GM18507 (cell line): ENCODE measurements around the gene SLC26A4.

Experiments used
- DNase-seq: peaks from one replicate; pipeline ENCODE4 v3.0.0; 2011; ENCODE audit warnings: low read depth; ENCODE audit not compliant: insufficient read length; ENCODE audit errors: extremely low spot score
- FAIRE-seq: peaks from 2 replicates; lab custom pipeline; 2011; peaks lifted over from hg19 to GRCh38; lab: Jason Lieb, UNC

The SLC26A4 gene

DNA sequence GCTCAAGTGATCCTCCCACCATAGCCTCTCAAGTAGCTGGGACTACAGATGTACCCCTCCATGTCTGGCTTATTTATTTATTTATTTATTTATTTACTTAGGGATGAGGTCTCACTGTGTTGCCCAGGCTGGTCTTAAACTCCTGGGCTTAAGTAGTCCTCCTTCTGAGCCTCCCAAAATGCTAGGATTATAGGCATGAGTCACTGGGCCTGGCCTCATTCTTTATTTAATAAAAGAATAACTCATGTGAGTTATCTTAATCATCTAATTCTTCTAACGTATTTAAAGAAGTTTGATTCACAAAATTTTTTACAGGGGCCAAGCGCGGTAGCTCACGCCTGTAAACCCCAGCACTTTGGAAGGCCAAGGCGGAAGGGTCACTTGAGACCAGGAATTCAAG lies 8.0 kb upstream of the SLC26A4 start:
- DNase-seq (no peak), FAIRE-seq (no peak)

GRCh38 chr7:107658467-107658866 lies 2.2 kb upstream of the SLC26A4 start:
- FAIRE-seq (no peak), DNase-seq (no peak)

DNA sequence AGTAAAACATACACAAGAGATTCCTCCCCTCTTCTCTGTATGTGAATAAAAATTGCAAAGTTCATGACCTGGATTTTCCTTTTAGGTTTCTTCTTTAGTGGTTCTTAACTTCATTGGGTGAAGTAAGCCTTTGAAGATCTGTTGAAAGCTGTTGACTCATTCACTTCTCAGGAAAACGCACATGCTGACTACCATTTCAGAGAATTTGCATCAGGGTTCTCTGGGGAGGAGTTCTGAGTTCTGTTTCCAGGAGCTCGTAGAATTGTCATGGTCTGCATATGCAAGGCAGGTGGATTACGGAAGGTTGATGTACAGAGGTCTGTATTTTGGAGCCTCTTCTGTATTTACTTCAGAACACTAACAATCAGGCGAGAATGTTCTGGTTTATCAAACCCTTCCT lies 962 bp upstream of the SLC26A4 start:
- DNase-seq (no peak), FAIRE-seq (peak; percentile 38)

GRCh38 chr7:107661081-107661864 lies 645 bp downstream of the SLC26A4 start:
- no peak for FAIRE-seq
- no peak for DNase-seq

DNA sequence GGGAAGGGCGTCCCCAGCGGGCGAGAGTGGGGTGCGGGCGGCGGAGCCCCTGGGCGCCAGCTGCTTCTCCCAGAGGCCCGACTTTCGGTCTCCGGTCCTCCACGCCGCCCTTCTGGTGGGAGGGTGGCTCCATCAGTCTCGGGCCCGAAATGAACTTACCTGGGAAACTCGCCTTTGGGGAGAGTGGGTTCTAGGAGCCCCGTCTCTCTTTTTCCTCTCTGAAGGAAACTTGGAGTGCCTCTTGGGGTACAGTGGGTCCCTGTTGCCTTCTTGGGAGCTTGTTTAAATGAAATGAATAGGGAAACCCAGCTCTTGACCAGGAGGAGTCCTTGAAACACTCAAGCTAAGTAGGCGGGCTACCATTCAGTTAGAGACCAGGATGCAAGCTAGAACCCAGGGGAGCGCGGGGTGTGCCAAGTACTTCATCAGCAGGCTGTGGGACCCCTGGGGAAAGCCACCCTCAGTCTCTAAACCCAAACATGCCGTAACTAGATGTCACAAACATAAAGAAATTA lies 1.3 kb downstream of the SLC26A4 start:
- FAIRE-seq (no peak), DNase-seq (no peak)

- DNase-seq (no peak), FAIRE-seq (no peak)
Measured at GRCh38 chr7:107663196-107663595, 2.6 kb downstream of the SLC26A4 start.

DNA sequence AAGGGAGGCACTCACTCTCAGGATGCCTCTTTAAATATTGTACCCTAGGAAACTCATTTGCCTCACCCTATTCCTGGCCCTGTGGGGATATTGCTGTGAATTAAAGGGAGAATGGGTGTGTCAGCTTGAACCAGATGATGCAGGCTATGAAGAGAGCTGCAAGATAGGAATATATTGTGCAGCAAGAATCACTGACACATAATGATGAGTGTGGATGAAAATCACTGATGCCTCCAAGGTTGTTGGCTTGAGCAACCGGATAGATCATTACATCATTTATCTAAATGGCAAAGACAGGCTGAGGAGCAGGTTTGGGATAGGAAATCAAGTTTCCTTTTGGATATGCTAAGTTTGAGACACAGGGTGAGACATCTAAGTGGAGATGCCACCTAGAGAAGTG lies 6.2 kb downstream of the SLC26A4 start:
- no peak for FAIRE-seq
- no peak for DNase-seq

- no peak for DNase-seq
- FAIRE-seq, result no peak
Measured at GRCh38 chr7:107667341-107667740, 6.7 kb downstream of the SLC26A4 start.

DNA sequence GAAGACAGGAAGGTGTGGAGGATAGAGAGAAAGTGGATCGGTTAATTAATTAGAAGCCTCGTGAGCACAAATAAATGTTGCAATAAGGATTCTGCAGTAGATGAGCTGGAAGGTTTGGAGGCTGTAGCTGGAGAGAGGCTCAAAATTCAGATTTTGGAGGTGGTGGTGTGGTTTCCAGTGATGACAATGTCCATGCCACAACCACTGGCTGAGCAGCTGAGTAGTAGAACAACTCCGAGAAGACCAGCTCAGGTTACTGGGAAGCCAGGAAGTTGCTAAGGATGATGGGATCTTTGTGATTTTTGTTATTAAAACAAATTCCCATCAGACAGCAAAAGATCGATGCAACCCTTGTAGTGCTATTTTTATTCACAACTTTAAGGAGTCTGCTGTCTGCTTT lies 7.7 kb downstream of the SLC26A4 start:
- no peak for FAIRE-seq
- DNase-seq, result no peak

- no peak for FAIRE-seq
- no peak for DNase-seq
Measured at GRCh38 chr7:107672183-107672582, 11.6 kb downstream of the SLC26A4 start.

DNA sequence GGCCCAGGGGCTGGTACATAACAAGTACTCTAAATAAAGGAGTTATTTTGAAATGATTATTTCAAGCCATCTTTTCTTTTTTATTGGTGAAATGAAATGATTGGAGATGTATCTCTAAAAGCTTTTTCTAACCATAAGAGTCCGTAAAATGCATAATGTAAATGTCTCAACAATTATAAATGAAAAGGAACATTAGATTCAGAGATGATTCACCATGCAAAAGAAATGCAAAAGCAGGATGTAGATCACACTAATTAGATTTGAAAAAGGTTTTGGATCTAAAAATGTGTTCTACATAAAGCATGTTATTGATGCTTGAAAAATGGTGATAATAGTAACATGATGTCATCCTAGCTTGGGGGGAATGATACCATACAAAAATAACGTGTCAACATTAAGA lies 15.6 kb downstream of the SLC26A4 start:
- no peak for DNase-seq
- FAIRE-seq, result no peak

- DNase-seq (no peak), FAIRE-seq (no peak)
Measured at GRCh38 chr7:107678110-107678753, 17.6 kb downstream of the SLC26A4 start.

DNA sequence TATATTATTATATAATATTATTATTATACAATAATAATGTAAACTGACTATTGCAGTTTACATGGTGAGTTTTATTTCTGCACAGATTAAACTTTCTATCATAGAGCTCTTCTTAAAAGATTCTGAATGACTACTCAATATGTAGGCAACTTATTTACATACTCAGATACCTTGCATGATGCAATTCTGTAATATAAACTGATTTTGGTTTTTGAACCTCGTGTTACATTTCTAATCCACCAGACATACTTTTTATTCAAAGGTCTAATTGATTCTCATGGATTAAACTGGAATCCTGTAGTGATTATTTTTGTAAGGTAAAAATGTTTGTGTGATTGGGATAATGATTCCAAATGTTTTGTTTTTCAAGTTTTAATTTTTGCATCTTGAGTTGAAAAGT lies 19.9 kb downstream of the SLC26A4 start:
- DNase-seq (no peak), FAIRE-seq (no peak)

DNA sequence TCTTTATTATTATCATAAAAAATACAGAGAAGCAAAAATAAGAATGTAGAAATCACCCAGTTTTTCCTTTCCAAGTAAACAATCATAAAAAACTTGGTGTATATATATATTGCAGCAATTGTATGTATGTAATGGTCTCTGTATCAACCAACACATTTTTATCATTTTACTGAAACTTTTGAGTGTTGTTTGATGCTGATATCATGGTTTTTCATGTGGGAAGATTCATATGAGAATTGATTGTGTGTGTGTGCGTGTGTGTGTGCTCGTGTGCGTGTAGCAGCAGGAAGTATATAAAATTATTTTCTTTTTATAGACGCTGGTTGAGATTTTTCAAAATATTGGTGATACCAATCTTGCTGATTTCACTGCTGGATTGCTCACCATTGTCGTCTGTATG lies 22.3 kb downstream of the SLC26A4 start:
- DNase-seq, result no peak
- no peak for FAIRE-seq

GRCh38 chr7:107684287-107684686 lies 23.7 kb downstream of the SLC26A4 start:
- no peak for FAIRE-seq
- no peak for DNase-seq

GRCh38 chr7:107684947-107685463 lies 24.4 kb downstream of the SLC26A4 start:
- no peak for FAIRE-seq
- no peak for DNase-seq

DNA sequence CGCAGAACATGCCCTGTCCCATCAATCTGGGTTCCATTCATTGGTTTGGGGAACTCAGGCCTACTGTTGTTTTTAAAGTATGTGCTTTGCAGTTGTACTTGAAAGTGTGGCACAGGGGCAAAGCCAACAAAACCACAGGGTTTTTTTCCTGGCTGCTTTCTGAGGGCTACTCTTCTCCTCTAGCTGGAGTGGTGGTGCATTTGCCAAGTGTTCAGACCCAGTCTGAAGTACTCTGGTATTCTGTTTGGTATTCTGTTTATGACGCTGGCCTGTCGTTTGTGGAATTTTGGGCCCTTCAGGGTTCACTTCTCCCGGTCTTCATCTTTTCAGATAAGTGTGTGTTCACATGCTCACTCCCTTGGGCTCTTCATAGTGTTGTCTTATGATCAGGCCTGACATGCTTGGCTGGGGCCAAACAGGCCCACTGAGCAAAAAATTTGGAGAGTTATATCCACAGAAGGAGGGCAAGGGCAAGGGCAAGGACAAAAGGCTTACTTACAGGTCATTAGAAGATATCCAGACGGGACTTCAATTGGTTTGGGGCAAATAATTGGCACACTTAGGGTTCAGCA lies 26.3 kb downstream of the SLC26A4 start:
- FAIRE-seq (no peak), DNase-seq (no peak)

DNA sequence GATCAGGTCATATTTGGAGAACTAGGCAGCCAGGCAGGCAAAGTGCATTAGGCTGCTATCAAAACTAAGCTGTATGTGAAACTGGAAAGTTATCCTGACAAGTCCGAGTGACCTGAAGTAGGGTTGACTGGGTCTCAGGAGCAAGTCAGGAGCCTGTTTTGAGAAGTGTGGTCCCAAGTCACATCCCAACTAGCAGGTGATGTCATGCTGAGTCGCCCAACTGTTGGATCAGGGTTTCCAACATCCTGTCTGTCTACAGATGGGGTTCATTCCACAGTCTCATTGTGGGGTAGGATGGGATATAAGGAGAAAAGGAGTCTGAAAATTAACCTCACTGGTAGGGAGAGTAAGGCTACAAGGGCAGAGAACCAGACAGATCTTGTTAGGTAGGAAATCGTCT lies 27.0 kb downstream of the SLC26A4 start:
- FAIRE-seq (no peak), DNase-seq (no peak)

GRCh38 chr7:107689553-107689952 lies 28.9 kb downstream of the SLC26A4 start:
- FAIRE-seq, result no peak
- no peak for DNase-seq

DNA sequence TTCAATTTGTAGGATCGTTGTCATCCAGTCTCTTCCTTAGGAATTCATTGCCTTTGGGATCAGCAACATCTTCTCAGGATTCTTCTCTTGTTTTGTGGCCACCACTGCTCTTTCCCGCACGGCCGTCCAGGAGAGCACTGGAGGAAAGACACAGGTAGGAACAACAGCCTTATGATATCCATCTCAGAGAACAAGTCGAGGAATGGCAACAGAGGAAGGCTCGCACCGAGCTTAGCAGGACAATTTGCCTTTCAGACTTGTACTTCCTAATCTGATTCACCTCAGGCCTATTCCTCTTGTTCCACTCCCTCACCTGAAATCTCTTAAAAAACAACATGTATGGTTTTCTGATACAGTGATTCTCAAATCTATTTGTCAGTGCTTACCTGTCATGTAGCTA lies 29.5 kb downstream of the SLC26A4 start:
- no peak for DNase-seq
- no peak for FAIRE-seq

GRCh38 chr7:107690611-107691010 lies 30.0 kb downstream of the SLC26A4 start:
- FAIRE-seq, result no peak
- DNase-seq, result no peak
